NT2/D1 (cell line): Measurements from ENCODE around the gene ERC2.

ENCODE experiments used
- YY1 ChIP-seq: IDR thresholded peaks from 2 replicates; pipeline ENCODE4 v1.6.1; 2011; ENCODE audit not compliant: insufficient read length, insufficient read depth
- ZNF274 ChIP-seq: IDR thresholded peaks from 2 replicates; pipeline ENCODE4 v1.6.1; 2011; ENCODE audit warnings: mild to moderate bottlenecking, low read depth, low read length

- TF ChIP-seq YY1 (no peak), ZNF274 (no peak)
Measured at GRCh38 chr3:56484122-56484521, 15.9 kb upstream of the ERC2 start.
